Measurements from ENCODE around the gene TTC36.

The TTC36 gene

GRCh38 chr11:118533769-118534729, 6.8 kb downstream of the TTC36 start:
- Histone ChIP-seq H3K4me1 (peaks cover 12 to 32% (median 25%) of the 10 kb centered on the region in 10 experiments), H3K9ac (no peak overlapping the region), H3K4me3 (no peak overlapping the region), H3K36me3 (peaks cover 0 to 12% (median 0%) of the 10 kb centered on the region in 11 experiments; a peak in 3 of 22 replicates), H3K9me3 (replicated peaks in 1 of 11) (no peaks in the 10 kb centered on the region), H4K20me1 (no peaks in the 10 kb centered on the region), H3K4me2 (no peak overlapping the region), H3K27me3 (peaks cover 0 to 23% (median 0%) of the 10 kb centered on the region in 11 experiments; a peak in 4 of 22 replicates), H3K27ac (no peak overlapping the region)
- no peak for TF ChIP-seq Cebpa-rat (IDR thresholded peaks at IDR 0.05)

- no peak overlapping the region for H3K4me3 ChIP-seq
These were observed 8.0 kb downstream of the TTC36 start for GRCh38 chr11:118535261-118535660.

GRCh38 chr11:118536726-118537125, 9.5 kb downstream of the TTC36 start:
- no peaks in the 10 kb centered on the region for H3K9me3 ChIP-seq (replicated peaks in 1 of 11)

More at GRCh38 chr11:118535261-118535660, 8.0 kb downstream of the TTC36 start:
- Histone ChIP-seq H3K36me3 (peaks cover 0 to 12% (median 0%) of the 10 kb centered on the region in 11 experiments; a peak in 4 of 22 replicates), H3K4me1 (peaks cover 0 to 20% (median 13%) of the 10 kb centered on the region in 10 experiments; a peak in 17 of 20 replicates), H3K4me2 (no peak overlapping the region), H3K9ac (no peak overlapping the region), H4K20me1 (no peaks in the 10 kb centered on the region), H3K27me3 (peaks cover 0 to 10% (median 0%) of the 10 kb centered on the region in 11 experiments; a peak in 4 of 22 replicates), H3K27ac (no peak overlapping the region), H3K9me3 (replicated peaks in 1 of 11) (no peaks in the 10 kb centered on the region)
- no peak for TF ChIP-seq Cebpa-rat (IDR thresholded peaks at IDR 0.05)

GRCh38 chr11:118537409-118537980, 10.2 kb downstream of the TTC36 start:
- no peak for TF ChIP-seq Cebpa-rat (IDR thresholded peaks at IDR 0.05)
- Histone ChIP-seq H3K9ac (no peak overlapping the region), H3K36me3 (peaks cover 0 to 22% (median 9%) of the 10 kb centered on the region in 11 experiments; a peak in 11 of 22 replicates), H3K27ac (no peak overlapping the region), H3K4me1 (0 out of 20 replicates have a peak, but pooled peaks cover 0 to 4% (median 0%) of the 10 kb centered on the region in 10 experiments), H3K4me2 (no peak overlapping the region), H3K27me3 (no peaks in the 10 kb centered on the region), H3K9me3 (replicated peaks in 1 of 11) (no peaks in the 10 kb centered on the region), H4K20me1 (no peaks in the 10 kb centered on the region), H3K4me3 (no peak overlapping the region)

More at GRCh38 chr11:118536726-118537125, 9.5 kb downstream of the TTC36 start:
- Histone ChIP-seq H3K4me1 (peaks cover 0 to 7% (median 4%) of the 10 kb centered on the region in 10 experiments; a peak in 13 of 20 replicates), H4K20me1 (no peaks in the 10 kb centered on the region), H3K27me3 (no peaks in the 10 kb centered on the region; a peak in 1 of 22 replicates), H3K36me3 (peaks cover 0 to 14% (median 3%) of the 10 kb centered on the region in 11 experiments; a peak in 8 of 22 replicates), H3K4me3 (no peak overlapping the region), H3K27ac (no peak overlapping the region), H3K4me2 (no peak overlapping the region), H3K9ac (no peak overlapping the region)
- TF ChIP-seq Cebpa-rat (IDR thresholded peaks at IDR 0.05), result no peak

DNA sequence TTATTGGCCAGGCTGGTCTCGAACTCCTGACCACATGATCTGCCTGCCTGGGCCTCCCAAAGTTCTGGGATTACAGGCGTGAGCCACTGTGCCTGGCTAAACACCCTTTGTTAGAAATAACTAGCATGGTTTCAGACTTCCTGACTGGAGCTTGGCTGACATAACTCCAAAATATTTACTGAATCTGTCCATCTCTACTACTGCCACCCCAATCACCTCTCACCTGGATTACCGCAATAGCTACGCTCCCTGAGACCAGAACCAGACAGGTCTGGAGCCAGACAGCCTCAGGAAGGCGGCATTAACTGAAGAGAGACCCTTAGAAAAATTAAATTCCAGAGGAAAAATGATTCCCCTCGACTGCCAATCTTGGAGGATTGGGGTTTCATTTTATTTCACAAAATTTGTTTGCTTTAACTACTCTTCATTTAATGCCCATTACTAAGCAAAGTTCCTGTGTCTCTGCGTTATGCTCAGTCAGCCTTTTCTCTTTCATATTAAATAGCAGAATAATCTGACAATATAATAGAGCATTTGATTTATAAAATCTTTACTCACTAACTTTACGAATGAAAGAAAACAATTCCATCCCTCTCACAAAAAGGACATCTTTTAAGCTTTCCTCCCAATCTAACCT, 16.9 kb downstream of the TTC36 start:
- Histone ChIP-seq H3K4me2 (no peak overlapping the region), H3K9ac (no peak overlapping the region), H3K27me3 (no peaks in the 10 kb centered on the region), H3K4me3 (no peak overlapping the region), H3K36me3 (peaks cover 6 to 57% (median 36%) of the 10 kb centered on the region in 11 experiments; a peak in 17 of 22 replicates), H3K9me3 (replicated peaks in 1 of 11) (no peaks in the 10 kb centered on the region), H3K4me1 (no peaks in the 10 kb centered on the region), H3K27ac (no peak overlapping the region), H4K20me1 (no peaks in the 10 kb centered on the region; a peak in 2 of 22 replicates)
- TF ChIP-seq Cebpa-rat (IDR thresholded peaks at IDR 0.05), result no peak

DNA sequence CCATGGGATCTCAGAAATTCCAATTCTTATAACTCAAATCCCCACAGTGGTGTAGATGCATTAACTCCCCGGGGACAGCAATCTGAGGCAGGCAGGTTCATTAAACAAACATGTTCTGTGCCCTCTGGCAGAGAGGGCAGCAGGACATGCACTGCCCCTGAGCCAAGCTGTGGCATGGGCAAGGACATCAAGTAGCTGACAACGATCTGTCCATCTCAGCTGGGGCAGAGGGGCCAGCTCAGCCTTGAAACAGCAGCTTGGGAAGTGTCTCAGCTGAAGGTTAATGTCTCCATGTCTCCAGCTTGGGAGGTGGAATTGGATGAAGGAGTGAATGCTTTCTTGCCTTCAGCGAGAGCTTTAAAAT, 17.4 kb downstream of the TTC36 start:
- no peak overlapping the region for H3K4me3 ChIP-seq
- H3K36me3 ChIP-seq, result peaks cover 6 to 58% (median 36%) of the 10 kb centered on the region in 11 experiments; a peak in 17 of 22 replicates
- no peaks in the 10 kb centered on the region; a peak in 2 of 22 replicates for H4K20me1 ChIP-seq
- TF ChIP-seq Cebpa-rat (IDR thresholded peaks at IDR 0.05), result no peak
- H3K4me1 ChIP-seq, result no peaks in the 10 kb centered on the region
- no peak overlapping the region for H3K27ac ChIP-seq
- H3K4me2 ChIP-seq, result no peak overlapping the region
- no peaks in the 10 kb centered on the region for H3K27me3 ChIP-seq
- no peaks in the 10 kb centered on the region for H3K9me3 ChIP-seq (replicated peaks in 1 of 11)
- H3K9ac ChIP-seq, result 0 out of 22 replicates have a peak overlapping the region, but pooled peaks of 1 of the 11 experiments have one; percentile 5

GRCh38 chr11:118545533-118545932, 18.3 kb downstream of the TTC36 start:
- H3K9me3 ChIP-seq (replicated peaks in 1 of 11), result no peaks in the 10 kb centered on the region
- no peak overlapping the region for H3K9ac ChIP-seq
- H3K27me3 ChIP-seq, result no peaks in the 10 kb centered on the region
- H3K36me3 ChIP-seq, result peaks cover 6 to 67% (median 36%) of the 10 kb centered on the region in 11 experiments; a peak in 17 of 22 replicates
- no peak overlapping the region for H3K4me2 ChIP-seq
- no peaks in the 10 kb centered on the region for H3K4me1 ChIP-seq
- no peak overlapping the region for H3K4me3 ChIP-seq
- no peak for TF ChIP-seq Cebpa-rat (IDR thresholded peaks at IDR 0.05)
- no peaks in the 10 kb centered on the region; a peak in 2 of 22 replicates for H4K20me1 ChIP-seq
- H3K27ac ChIP-seq, result no peak overlapping the region

DNA sequence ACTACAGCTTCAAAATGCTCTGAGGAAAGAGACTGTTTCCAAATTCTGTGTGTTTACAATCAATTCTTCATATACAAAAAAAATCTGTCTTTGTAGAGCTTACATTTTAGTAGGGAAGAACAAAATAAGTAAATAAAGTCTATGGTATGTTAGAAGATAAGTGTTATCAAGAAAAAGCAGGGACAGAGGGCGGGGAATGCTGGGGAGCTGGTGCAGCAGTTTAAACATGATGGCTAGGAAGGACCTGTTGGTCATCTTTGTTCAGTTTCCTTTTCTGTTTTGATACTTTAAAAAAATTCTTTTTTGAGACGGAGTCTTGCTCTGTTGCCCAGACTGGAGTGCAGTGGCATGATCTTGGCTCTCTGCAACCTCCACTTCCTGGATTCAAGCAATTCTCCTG, 19.9 kb downstream of the TTC36 start:
- no peak overlapping the region for H3K9ac ChIP-seq
- no peak overlapping the region for H3K4me2 ChIP-seq
- H4K20me1 ChIP-seq, result no peaks in the 10 kb centered on the region; a peak in 2 of 22 replicates
- peaks cover 17 to 75% (median 45%) of the 10 kb centered on the region in 11 experiments for H3K36me3 ChIP-seq
- no peaks in the 10 kb centered on the region for H3K4me1 ChIP-seq
- no peak overlapping the region for H3K4me3 ChIP-seq
- H3K27me3 ChIP-seq, result no peaks in the 10 kb centered on the region
- H3K9me3 ChIP-seq (replicated peaks in 1 of 11), result no peaks in the 10 kb centered on the region
- no peak for TF ChIP-seq Cebpa-rat (IDR thresholded peaks at IDR 0.05)
- no peak overlapping the region for H3K27ac ChIP-seq

- no peak overlapping the region for H3K9ac ChIP-seq
- no peak for TF ChIP-seq Cebpa-rat (IDR thresholded peaks at IDR 0.05)
- no peak overlapping the region for H3K4me3 ChIP-seq
- H3K27ac ChIP-seq, result no peak overlapping the region
- no peaks in the 10 kb centered on the region for H3K4me1 ChIP-seq
- peaks cover 36 to 80% (median 64%) of the 10 kb centered on the region in 11 experiments for H3K36me3 ChIP-seq
- no peak overlapping the region for H3K4me2 ChIP-seq
- H3K9me3 ChIP-seq (replicated peaks in 1 of 11), result no peaks in the 10 kb centered on the region
- H3K27me3 ChIP-seq, result no peaks in the 10 kb centered on the region
- H4K20me1 ChIP-seq, result no peaks in the 10 kb centered on the region
These were observed 25.1 kb downstream of the TTC36 start for GRCh38 chr11:118552341-118552740.

Measured in BLaER1 treated with 17β-estradiol and CSF1 and Interleukin-3, amounts not matched to agents 10 nM and 100 nM (cell line).